Neural crest cell (in vitro differentiated cells): ENCODE results near the gene COL20A1. TPM values are rescaled to one million over a fixed set of nuclear protein-coding genes. Genes with fewer than 3 reads are reported as not detected.

Source experiments
- DNase-seq: peaks from one replicate; pipeline ENCODE4 v3.0.0; 2021; ENCODE audit warnings: low read depth, mixed read lengths, low spot score
- H3K27ac Mint-ChIP-seq: one replicate; pipeline ENCODE4 v1.8.0; 2021; ENCODE audit warnings: mild to moderate bottlenecking, mixed read lengths; ENCODE audit not compliant: unreplicated experiment
- H3K27me3 Mint-ChIP-seq: 2 replicates; pipeline ENCODE4 v1.8.0; 2021; ENCODE audit warnings: low read depth, mild to moderate bottlenecking, mixed read lengths
- H3K36me3 Mint-ChIP-seq: 2 replicates; pipeline ENCODE4 v1.8.0; 2021; ENCODE audit warnings: low read depth, mild to moderate bottlenecking, mixed read lengths
- H3K4me1 Mint-ChIP-seq: 2 replicates; pipeline ENCODE4 v1.8.0; 2021; ENCODE audit warnings: mixed read lengths
- H3K4me3 Mint-ChIP-seq: one replicate; pipeline ENCODE4 v1.8.0; 2021; ENCODE audit warnings: mild to moderate bottlenecking, mixed read lengths
- H3K9me3 Mint-ChIP-seq: 2 replicates; pipeline ENCODE4 v1.8.0; 2021; ENCODE audit warnings: mixed read lengths
- CTCF ChIP-seq: fragments of 200-600 bp; sonication (generic); conservative IDR thresholded peaks from 2 replicates; pipeline ENCODE4 v1.5.0; 2021; ENCODE audit warnings: antibody characterized with exemption, mild to moderate bottlenecking
- total RNA-seq: library from RNA; stranded (reverse); gene quantifications from 2 replicates; pipeline ENCODE4 v1.2.1, GENCODE V29; 2021

COL20A1 gene
- total RNA-seq, 1 donor from 2014 or later, result 10.2 TPM

GRCh38 chr20:63347081-63347741 lies 54.2 kb downstream of the COL20A1 start:
- H3K4me3 Mint-ChIP-seq, result no peak overlapping the region
- no peak for DNase-seq

GRCh38 chr20:63347950-63348827 lies 55.2 kb downstream of the COL20A1 start:
- peaks cover 4% of the 10 kb centered on the region for H3K36me3 Mint-ChIP-seq
- peaks cover 22% of the 10 kb centered on the region for H3K4me1 Mint-ChIP-seq
- peaks cover 2% of the 10 kb centered on the region for H3K27me3 Mint-ChIP-seq
- H3K27ac Mint-ChIP-seq, result peak overlapping the region; percentile 86
- DNase-seq, result no peak
- no peak overlapping the region for H3K4me3 Mint-ChIP-seq
- H3K9me3 Mint-ChIP-seq, result peaks cover 6% of the 10 kb centered on the region
- no peak for TF ChIP-seq CTCF

More at GRCh38 chr20:63347081-63347741, 54.2 kb downstream of the COL20A1 start:
- Mint-ChIP-seq H3K4me1 (peaks cover 17% of the 10 kb centered on the region), H3K27ac (no peak overlapping the region), H3K27me3 (peaks cover 2% of the 10 kb centered on the region), H3K36me3 (peaks cover 4% of the 10 kb centered on the region), H3K9me3 (peaks cover 6% of the 10 kb centered on the region)
- no peak for TF ChIP-seq CTCF

- peaks cover 4% of the 10 kb centered on the region for H3K36me3 Mint-ChIP-seq
- no peak overlapping the region for H3K27ac Mint-ChIP-seq
- H3K9me3 Mint-ChIP-seq, result peaks cover 6% of the 10 kb centered on the region
- DNase-seq, result no peak
- peaks cover 19% of the 10 kb centered on the region for H3K4me1 Mint-ChIP-seq
- TF ChIP-seq CTCF, result no peak
- H3K27me3 Mint-ChIP-seq, result peaks cover 2% of the 10 kb centered on the region
- H3K4me3 Mint-ChIP-seq, result no peak overlapping the region
Observed at GRCh38 chr20:63348828-63349515, 56.0 kb downstream of the COL20A1 start.

- Mint-ChIP-seq H3K4me1 (peaks cover 17% of the 10 kb centered on the region), H3K36me3 (peaks cover 4% of the 10 kb centered on the region), H3K27me3 (peaks cover 2% of the 10 kb centered on the region), H3K4me3 (no peak overlapping the region), H3K27ac (no peak overlapping the region), H3K9me3 (peaks cover 6% of the 10 kb centered on the region)
- TF ChIP-seq CTCF, result no peak
- DNase-seq, result no peak
Observed at GRCh38 chr20:63349516-63349895, 56.5 kb downstream of the COL20A1 start.

GRCh38 chr20:63350196-63350595 lies 57.2 kb downstream of the COL20A1 start:
- Mint-ChIP-seq H3K4me3 (no peak overlapping the region), H3K36me3 (peaks cover 4% of the 10 kb centered on the region), H3K4me1 (peaks cover 22% of the 10 kb centered on the region), H3K9me3 (peaks cover 6% of the 10 kb centered on the region), H3K27me3 (peaks cover 5% of the 10 kb centered on the region), H3K27ac (no peak overlapping the region)
- DNase-seq, result no peak
- no peak for TF ChIP-seq CTCF
